ENCODE measurements around the gene RUNX2. TPM values are rescaled to one million over a fixed set of nuclear protein-coding genes. Genes with fewer than 3 reads are reported as not detected.

RUNX2 gene
- total RNA-seq, 2 experiments from 2014 or later: 0.27 to 0.44 TPM

DNA sequence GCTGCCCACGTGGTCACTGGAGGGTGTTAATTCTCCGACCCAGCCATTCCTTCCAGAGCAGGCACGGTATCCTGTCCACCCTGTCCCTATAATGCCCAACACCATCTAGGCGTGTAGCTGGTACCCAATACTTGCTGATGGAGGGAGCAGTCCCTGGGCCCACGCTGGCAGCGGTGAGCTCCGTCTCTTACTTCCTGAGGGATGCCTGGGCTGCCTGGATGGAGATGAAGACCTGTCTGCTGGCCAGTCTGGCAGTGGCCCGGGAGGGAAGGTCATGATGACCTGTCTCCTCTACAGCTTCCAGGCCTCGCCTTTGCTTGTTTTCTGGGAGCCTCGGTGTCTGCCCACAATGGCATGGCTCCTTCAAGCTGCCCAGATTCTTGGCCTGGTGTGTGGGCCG lies 347.5 kb downstream of the RUNX2 start:
- Histone ChIP-seq H3K36me3 (ENCODE audit: insufficient read depth, low read length) (no peaks in the 10 kb centered on the region; the same call in 1 of the 2 replicates), H3K4me3 (ENCODE audit: low read depth, low read length, poor library complexity, severe bottlenecking) (no peak overlapping the region), H3K9me3 (ENCODE audit: low read length) (peaks cover 13% of the 10 kb centered on the region; the same call in 1 of the 2 replicates), H4K20me1 (ENCODE audit: insufficient read depth, low read length) (no peaks in the 10 kb centered on the region), H3K4me2 (ENCODE audit: low read length) (no peak overlapping the region), H2AFZ (ENCODE audit: low read length) (no peak overlapping the region), H3K79me2 (ENCODE audit: insufficient read depth, low read depth, low read length) (no peaks in the 10 kb centered on the region), H3K27ac (ENCODE audit: low read depth, low read length, poor library complexity, severe bottlenecking) (no peak overlapping the region), H3K9me2 (ENCODE audit: insufficient read depth, low read length) (no peaks in the 10 kb centered on the region), H3K4me1 (ENCODE audit: insufficient read depth, low read length, poor library complexity, severe bottlenecking) (peaks cover 26% of the 10 kb centered on the region)
- POLR2A ChIA-PET: interaction anchor here (1.1 to 2.6 kb wide), 3 partner anchors 9 to 16 kb away, joined by 3 to 10 read pairs (median 10); no protein-coding TSS in a partner anchor
- TF ChIP-seq EZH2phosphoT487 (IDR thresholded peaks at IDR 0.05; ENCODE audit: borderline replicate concordance, low read depth, low read length): no peak
- TF ChIP-seq, protein P1, sequence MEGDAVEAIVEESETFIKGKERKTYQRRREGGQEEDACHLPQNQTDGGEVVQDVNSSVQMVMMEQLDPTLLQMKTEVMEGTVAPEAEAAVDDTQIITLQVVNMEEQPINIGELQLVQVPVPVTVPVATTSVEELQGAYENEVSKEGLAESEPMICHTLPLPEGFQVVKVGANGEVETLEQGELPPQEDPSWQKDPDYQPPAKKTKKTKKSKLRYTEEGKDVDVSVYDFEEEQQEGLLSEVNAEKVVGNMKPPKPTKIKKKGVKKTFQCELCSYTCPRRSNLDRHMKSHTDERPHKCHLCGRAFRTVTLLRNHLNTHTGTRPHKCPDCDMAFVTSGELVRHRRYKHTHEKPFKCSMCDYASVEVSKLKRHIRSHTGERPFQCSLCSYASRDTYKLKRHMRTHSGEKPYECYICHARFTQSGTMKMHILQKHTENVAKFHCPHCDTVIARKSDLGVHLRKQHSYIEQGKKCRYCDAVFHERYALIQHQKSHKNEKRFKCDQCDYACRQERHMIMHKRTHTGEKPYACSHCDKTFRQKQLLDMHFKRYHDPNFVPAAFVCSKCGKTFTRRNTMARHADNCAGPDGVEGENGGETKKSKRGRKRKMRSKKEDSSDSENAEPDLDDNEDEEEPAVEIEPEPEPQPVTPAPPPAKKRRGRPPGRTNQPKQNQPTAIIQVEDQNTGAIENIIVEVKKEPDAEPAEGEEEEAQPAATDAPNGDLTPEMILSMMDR (conservative IDR thresholded peaks at IDR 0.05; ENCODE audit: low read length): no peak
- no peak for DNase-seq (ENCODE audit: low spot score)
- CTCF ChIA-PET (ENCODE audit: unreplicated experiment): interaction anchor here (0.7 kb wide), 1 partner anchor 12 kb away, joined by 3 read pairs; no protein-coding TSS in a partner anchor
- intact Hi-C loops (cut with micrococcal nuclease; ENCODE audit: unreplicated experiment): loop anchor here (2.0 kb wide), 1 partner anchor 17 kb away; no protein-coding TSS in a partner anchor
- no TSS peak for BruUV-seq (replicated peaks)

DNA sequence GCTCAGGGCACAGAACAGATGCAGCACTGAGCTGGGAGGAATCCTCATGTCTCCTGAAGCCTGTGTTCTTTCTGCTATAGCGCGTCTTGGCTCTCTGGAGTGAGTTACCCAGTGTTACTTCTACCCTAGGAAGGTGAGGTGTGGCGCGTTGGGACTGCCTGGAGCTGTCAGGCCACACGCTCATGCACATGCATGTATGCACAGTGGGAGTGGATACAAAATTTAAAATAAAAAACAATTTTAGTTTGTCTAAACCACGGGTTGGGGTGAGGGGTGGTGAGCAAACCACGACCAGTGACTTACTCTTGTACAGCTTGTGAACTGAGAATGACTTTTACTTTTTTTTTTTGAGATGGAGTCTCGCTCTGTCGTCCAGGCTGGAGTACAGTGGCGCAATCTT lies 348.2 kb downstream of the RUNX2 start:
- Histone ChIP-seq H3K9me2 (ENCODE audit: insufficient read depth, low read length) (no peaks in the 10 kb centered on the region), H4K20me1 (ENCODE audit: insufficient read depth, low read length) (no peaks in the 10 kb centered on the region), H2AFZ (ENCODE audit: low read length) (no peak overlapping the region), H3K4me1 (ENCODE audit: insufficient read depth, low read length, poor library complexity, severe bottlenecking) (peaks cover 31% of the 10 kb centered on the region), H3K36me3 (ENCODE audit: insufficient read depth, low read length) (no peaks in the 10 kb centered on the region; the same call in 1 of the 2 replicates), H3K4me3 (ENCODE audit: low read depth, low read length, poor library complexity, severe bottlenecking) (no peak overlapping the region), H3K4me2 (ENCODE audit: low read length) (no peak overlapping the region), H3K27ac (ENCODE audit: low read depth, low read length, poor library complexity, severe bottlenecking) (no peak overlapping the region), H3K9me3 (ENCODE audit: low read length) (peaks cover 19% of the 10 kb centered on the region; the same call in 1 of the 2 replicates), H3K79me2 (ENCODE audit: insufficient read depth, low read depth, low read length) (no peaks in the 10 kb centered on the region)
- no TSS peak for BruUV-seq (replicated peaks)
- ChIA-PET CTCF (ENCODE audit: unreplicated experiment) (interaction anchor here (0.6 to 0.7 kb wide), 2 partner anchors 13 to 127 kb away, joined by 3 read pairs; no protein-coding TSS in a partner anchor), POLR2A (interaction anchor here (0.8 to 2.6 kb wide), 4 partner anchors 10 to 26 kb away, joined by 3 to 10 read pairs (median 6); no protein-coding TSS in a partner anchor)
- no peak for TF ChIP-seq EZH2phosphoT487 (IDR thresholded peaks at IDR 0.05; ENCODE audit: borderline replicate concordance, low read depth, low read length)
- TF ChIP-seq, protein P1 (conservative IDR thresholded peaks at IDR 0.05; ENCODE audit: low read length): no peak
- intact Hi-C loops (cut with micrococcal nuclease; ENCODE audit: unreplicated experiment): loop anchor here (2.0 kb wide), 1 partner anchor 18 kb away; no protein-coding TSS in a partner anchor
- no peak for DNase-seq (ENCODE audit: low spot score)

All from OCI-LY7 (cell line).